GM23338 (cell line): ENCODE data around the gene SLC13A5. TPM values are rescaled to one million over a fixed set of nuclear protein-coding genes. Genes with fewer than 3 reads are reported as not detected.

Experiments
- ATAC-seq: fragments of 200-7000 bp; cut with Tn5 transposase; 3 replicates; pipeline ENCODE4 v1.9.1; 2020
- DNase-seq: peaks from one replicate; pipeline ENCODE4 v3.0.0-alpha.2; 2015; ENCODE audit warnings: low spot score
- H2AFZ ChIP-seq: fragments of 200-600 bp; sonication (generic); 2 replicates; pipeline ENCODE4 v1.8.0; 2016; ENCODE audit warnings: antibody characterized with exemption, mild to moderate bottlenecking, moderate library complexity
- H3F3A ChIP-seq: fragments of 200-600 bp; sonication (generic); replicated peaks from 2 replicates; pipeline ENCODE4 v1.8.0; 2017; ENCODE audit warnings: antibody characterized with exemption, mixed run types, low read depth
- H3K27ac ChIP-seq: fragments of 200-600 bp; sonication (generic); 2 replicates; pipeline ENCODE4 v1.6.1; 2016; ENCODE audit warnings: low read depth
- H3K27me3 ChIP-seq: fragments of 200-600 bp; sonication (generic); 2 replicates; pipeline ENCODE4 v1.8.0; 2016; ENCODE audit warnings: mild to moderate bottlenecking, mixed run types, moderate library complexity; ENCODE audit not compliant: insufficient read depth
- H3K36me3 ChIP-seq: fragments of 200-600 bp; sonication (generic); 2 replicates; pipeline ENCODE4 v1.8.0; 2016; ENCODE audit warnings: mild to moderate bottlenecking; ENCODE audit not compliant: insufficient read depth
- H3K4me1 ChIP-seq: fragments of 200-600 bp; sonication (generic); 2 replicates; pipeline ENCODE4 v1.8.0; 2016; ENCODE audit warnings: mild to moderate bottlenecking, moderate library complexity; ENCODE audit not compliant: insufficient read depth
- H3K4me2 ChIP-seq: fragments of 200-600 bp; sonication (generic); 2 replicates; pipeline ENCODE4 v1.7.1; 2017; ENCODE audit warnings: mixed run types
- H3K4me3 ChIP-seq: fragments of 200-600 bp; sonication (generic); 2 replicates; pipeline ENCODE4 v1.6.1; 2016; ENCODE audit warnings: mixed run types
- H3K79me2 ChIP-seq: fragments of 200-600 bp; sonication (generic); replicated peaks from 2 replicates; pipeline ENCODE4 v1.8.0; 2017; ENCODE audit warnings: mild to moderate bottlenecking; ENCODE audit not compliant: insufficient read depth
- H3K9me2 ChIP-seq: fragments of 200-600 bp; sonication (generic); 2 replicates; pipeline ENCODE4 v1.8.0; 2017; ENCODE audit not compliant: insufficient read depth
- H4K20me1 ChIP-seq: fragments of 200-600 bp; sonication (generic); replicated peaks from 2 replicates; pipeline ENCODE4 v1.8.0; 2017; ENCODE audit warnings: mild to moderate bottlenecking; ENCODE audit not compliant: insufficient read depth
- H3K27ac Mint-ChIP-seq: 2 replicates; pipeline ENCODE4 v1.8.0; 2020; ENCODE audit warnings: inconsistent platforms, mild to moderate bottlenecking, moderate library complexity, mixed read lengths
- H3K27me3 Mint-ChIP-seq: 3 replicates; pipeline ENCODE4 v1.8.0; 2022; ENCODE audit warnings: low read depth, mild to moderate bottlenecking, moderate library complexity, mixed read lengths, inconsistent platforms; ENCODE audit not compliant: insufficient read depth, poor library complexity
- H3K36me3 Mint-ChIP-seq: 3 replicates; pipeline ENCODE4 v1.8.0; 2021; ENCODE audit warnings: low read depth, mild to moderate bottlenecking, inconsistent platforms, moderate library complexity, mixed read lengths
- H3K4me1 Mint-ChIP-seq: 3 replicates; pipeline ENCODE4 v1.8.0; 2020; ENCODE audit warnings: mild to moderate bottlenecking, inconsistent platforms, mixed read lengths
- H3K4me3 Mint-ChIP-seq: 3 replicates; pipeline ENCODE4 v1.8.0; 2021; ENCODE audit warnings: moderate library complexity, mild to moderate bottlenecking, inconsistent platforms, mixed read lengths
- H3K9me3 Mint-ChIP-seq: 3 replicates; pipeline ENCODE4 v1.8.0; 2020; ENCODE audit warnings: moderate library complexity, mild to moderate bottlenecking, inconsistent platforms, mixed read lengths
- CREB1 ChIP-seq: fragments of 250-450 bp; sonication (Bioruptor Pico); IDR thresholded peaks from 2 replicates; pipeline ENCODE4 v1.5.0; 2020; ENCODE audit warnings: low read depth, mild to moderate bottlenecking, moderate library complexity
- EZH2 ChIP-seq: fragments of 200-600 bp; sonication (generic); IDR thresholded peaks from one replicate; pipeline ENCODE4 v1.8.0; 2017; ENCODE audit warnings: antibody characterized with exemption, mild to moderate bottlenecking, low read depth; ENCODE audit not compliant: unreplicated experiment
- EZH2phosphoT487 ChIP-seq: fragments of 200-600 bp; sonication (generic); IDR thresholded peaks from one replicate; pipeline ENCODE4 v1.8.1; 2018; ENCODE audit warnings: antibody characterized with exemption; ENCODE audit not compliant: unreplicated experiment
- JUNB ChIP-seq: IDR thresholded peaks from one replicate; pipeline ENCODE4 v1.6.1; 2016; ENCODE audit warnings: antibody characterized with exemption; ENCODE audit not compliant: unreplicated experiment
- NANOG ChIP-seq: IDR thresholded peaks from 2 replicates; pipeline ENCODE4 v1.6.1; 2016; ENCODE audit warnings: antibody characterized with exemption, borderline replicate concordance
- POLR2AphosphoS5 ChIP-seq: IDR thresholded peaks from 2 replicates; pipeline ENCODE4 v1.6.1; 2016; ENCODE audit warnings: antibody characterized with exemption, low read depth
- STAT1 ChIP-seq: IDR thresholded peaks from one replicate; pipeline ENCODE4 v1.6.1; 2016; ENCODE audit warnings: antibody characterized with exemption; ENCODE audit not compliant: unreplicated experiment
- ZNF114 ChIP-seq: fragments of 250-450 bp; sonication (Bioruptor Pico); IDR thresholded peaks from 2 replicates; pipeline ENCODE4 v1.5.0; 2020; ENCODE audit warnings: mild to moderate bottlenecking, moderate library complexity
- ZNF331 ChIP-seq: fragments of 250-450 bp; sonication (Bioruptor Pico); IDR thresholded peaks from 2 replicates; pipeline ENCODE4 v1.5.0; 2020; ENCODE audit warnings: low read depth, mild to moderate bottlenecking, moderate library complexity
- polyA plus RNA-seq: library from polyadenylated mRNA; unstranded; fragments of >200 nt; fragmentation: Nextera tagmentation; extraction: Ambion mirVana; gene quantifications from 2 replicates; pipeline ENCODE4 v1.2.1, GENCODE V29; 2016
- total RNA-seq: library from RNA; depleted of rRNA; stranded (reverse); fragments of >200 nt; shearing (Covaris generic); gene quantifications from 2 replicates; pipeline ENCODE4 v1.2.3, GENCODE V29; 2014
- TF ChIP-seq, protein P1 (sequence below), 2 experiments: fragments of 200-600 bp in 1 of 2; sonication (generic) in 1 of 2; conservative IDR thresholded peaks; 2 replicates each; pipeline versions ENCODE4 v1.5.1 to v1.6.1; 2016 to 2017; ENCODE audit warnings: antibody characterized with exemption in 2 of 2, low read depth in 2 of 2, mild to moderate bottlenecking in 2 of 2, moderate library complexity in 1 of 2
- TF ChIP-seq, protein P2 (sequence below): IDR thresholded peaks from 2 replicates; pipeline ENCODE4 v1.6.1; 2016; ENCODE audit warnings: antibody characterized with exemption
- TF ChIP-seq, protein P3 (sequence below): fragments of 250-450 bp; sonication (Bioruptor Pico); IDR thresholded peaks from 2 replicates; pipeline ENCODE4 v1.5.0; 2020; ENCODE audit warnings: mild to moderate bottlenecking, moderate library complexity

Gene SLC13A5
- total and polyA plus RNA-seq, 2 experiments from 2014 or later: 1.2 to 2.3 TPM

DNA sequence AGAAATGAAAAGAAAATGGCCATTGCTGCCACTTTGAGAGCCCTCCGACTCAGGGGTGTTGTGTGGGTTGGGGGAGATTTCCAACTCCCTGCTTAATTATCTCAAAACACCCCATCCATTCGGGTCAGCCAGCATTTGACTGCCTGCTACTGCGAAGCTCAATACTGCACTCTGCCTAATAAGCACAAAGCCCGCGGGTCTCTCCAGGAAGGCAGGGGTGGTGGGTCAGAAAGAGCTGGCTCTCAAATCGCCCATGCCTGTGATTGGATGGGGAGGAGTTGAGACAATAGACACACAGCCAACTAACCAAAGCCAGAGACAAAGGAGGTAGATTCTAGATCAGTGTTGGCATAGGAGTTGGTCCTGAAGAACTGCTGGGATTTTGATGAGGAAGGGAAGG, 40.4 kb upstream of the SLC13A5 start:
- H3K36me3 Mint-ChIP-seq: no peaks in the 10 kb centered on the region
- Histone ChIP-seq H3K4me1 (peaks cover 18% of the 10 kb centered on the region), H2AFZ (peak overlapping the region; percentile 89; the same call in 1 of the 2 replicates), H3F3A (no peaks in the 10 kb centered on the region), H3K4me2 (no peak overlapping the region), H3K9me2 (0 out of 2 replicates have a peak, but pooled peaks cover 6% of the 10 kb centered on the region), H3K36me3 (no peaks in the 10 kb centered on the region), H3K27me3 (no peaks in the 10 kb centered on the region), H4K20me1 (no peaks in the 10 kb centered on the region), H3K79me2 (no peaks in the 10 kb centered on the region), H3K4me3 (no peak overlapping the region), H3K27ac (0 out of 2 replicates have a peak overlapping the region, but pooled peaks have one; percentile 64)
- DNase-seq (no peak), ATAC-seq (peak; percentile 53)
- peaks cover 9% of the 10 kb centered on the region for H3K9me3 Mint-ChIP-seq
- H3K4me1 Mint-ChIP-seq: peaks cover 24% of the 10 kb centered on the region
- peaks cover 11% of the 10 kb centered on the region for H3K27me3 Mint-ChIP-seq
- H3K4me3 Mint-ChIP-seq: no peak overlapping the region; the same call in 2 of the 3 replicates
- no peak overlapping the region for H3K27ac Mint-ChIP-seq
- TF ChIP-seq, protein P1, sequence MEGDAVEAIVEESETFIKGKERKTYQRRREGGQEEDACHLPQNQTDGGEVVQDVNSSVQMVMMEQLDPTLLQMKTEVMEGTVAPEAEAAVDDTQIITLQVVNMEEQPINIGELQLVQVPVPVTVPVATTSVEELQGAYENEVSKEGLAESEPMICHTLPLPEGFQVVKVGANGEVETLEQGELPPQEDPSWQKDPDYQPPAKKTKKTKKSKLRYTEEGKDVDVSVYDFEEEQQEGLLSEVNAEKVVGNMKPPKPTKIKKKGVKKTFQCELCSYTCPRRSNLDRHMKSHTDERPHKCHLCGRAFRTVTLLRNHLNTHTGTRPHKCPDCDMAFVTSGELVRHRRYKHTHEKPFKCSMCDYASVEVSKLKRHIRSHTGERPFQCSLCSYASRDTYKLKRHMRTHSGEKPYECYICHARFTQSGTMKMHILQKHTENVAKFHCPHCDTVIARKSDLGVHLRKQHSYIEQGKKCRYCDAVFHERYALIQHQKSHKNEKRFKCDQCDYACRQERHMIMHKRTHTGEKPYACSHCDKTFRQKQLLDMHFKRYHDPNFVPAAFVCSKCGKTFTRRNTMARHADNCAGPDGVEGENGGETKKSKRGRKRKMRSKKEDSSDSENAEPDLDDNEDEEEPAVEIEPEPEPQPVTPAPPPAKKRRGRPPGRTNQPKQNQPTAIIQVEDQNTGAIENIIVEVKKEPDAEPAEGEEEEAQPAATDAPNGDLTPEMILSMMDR (conservative IDR thresholded peaks at IDR 0.05; ENCODE audit: low read depth in 2 of 2): no peak
- TF ChIP-seq JUNB: no peak
- no peak for TF ChIP-seq ZNF114 (CRISPR knock-in tag)
- no peak for TF ChIP-seq STAT1
- no peak for TF ChIP-seq CREB1 (CRISPR knock-in tag)
- TF ChIP-seq, protein P2, sequence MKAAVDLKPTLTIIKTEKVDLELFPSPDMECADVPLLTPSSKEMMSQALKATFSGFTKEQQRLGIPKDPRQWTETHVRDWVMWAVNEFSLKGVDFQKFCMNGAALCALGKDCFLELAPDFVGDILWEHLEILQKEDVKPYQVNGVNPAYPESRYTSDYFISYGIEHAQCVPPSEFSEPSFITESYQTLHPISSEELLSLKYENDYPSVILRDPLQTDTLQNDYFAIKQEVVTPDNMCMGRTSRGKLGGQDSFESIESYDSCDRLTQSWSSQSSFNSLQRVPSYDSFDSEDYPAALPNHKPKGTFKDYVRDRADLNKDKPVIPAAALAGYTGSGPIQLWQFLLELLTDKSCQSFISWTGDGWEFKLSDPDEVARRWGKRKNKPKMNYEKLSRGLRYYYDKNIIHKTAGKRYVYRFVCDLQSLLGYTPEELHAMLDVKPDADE: no peak
- no peak for TF ChIP-seq NANOG
- TF ChIP-seq, protein P3, sequence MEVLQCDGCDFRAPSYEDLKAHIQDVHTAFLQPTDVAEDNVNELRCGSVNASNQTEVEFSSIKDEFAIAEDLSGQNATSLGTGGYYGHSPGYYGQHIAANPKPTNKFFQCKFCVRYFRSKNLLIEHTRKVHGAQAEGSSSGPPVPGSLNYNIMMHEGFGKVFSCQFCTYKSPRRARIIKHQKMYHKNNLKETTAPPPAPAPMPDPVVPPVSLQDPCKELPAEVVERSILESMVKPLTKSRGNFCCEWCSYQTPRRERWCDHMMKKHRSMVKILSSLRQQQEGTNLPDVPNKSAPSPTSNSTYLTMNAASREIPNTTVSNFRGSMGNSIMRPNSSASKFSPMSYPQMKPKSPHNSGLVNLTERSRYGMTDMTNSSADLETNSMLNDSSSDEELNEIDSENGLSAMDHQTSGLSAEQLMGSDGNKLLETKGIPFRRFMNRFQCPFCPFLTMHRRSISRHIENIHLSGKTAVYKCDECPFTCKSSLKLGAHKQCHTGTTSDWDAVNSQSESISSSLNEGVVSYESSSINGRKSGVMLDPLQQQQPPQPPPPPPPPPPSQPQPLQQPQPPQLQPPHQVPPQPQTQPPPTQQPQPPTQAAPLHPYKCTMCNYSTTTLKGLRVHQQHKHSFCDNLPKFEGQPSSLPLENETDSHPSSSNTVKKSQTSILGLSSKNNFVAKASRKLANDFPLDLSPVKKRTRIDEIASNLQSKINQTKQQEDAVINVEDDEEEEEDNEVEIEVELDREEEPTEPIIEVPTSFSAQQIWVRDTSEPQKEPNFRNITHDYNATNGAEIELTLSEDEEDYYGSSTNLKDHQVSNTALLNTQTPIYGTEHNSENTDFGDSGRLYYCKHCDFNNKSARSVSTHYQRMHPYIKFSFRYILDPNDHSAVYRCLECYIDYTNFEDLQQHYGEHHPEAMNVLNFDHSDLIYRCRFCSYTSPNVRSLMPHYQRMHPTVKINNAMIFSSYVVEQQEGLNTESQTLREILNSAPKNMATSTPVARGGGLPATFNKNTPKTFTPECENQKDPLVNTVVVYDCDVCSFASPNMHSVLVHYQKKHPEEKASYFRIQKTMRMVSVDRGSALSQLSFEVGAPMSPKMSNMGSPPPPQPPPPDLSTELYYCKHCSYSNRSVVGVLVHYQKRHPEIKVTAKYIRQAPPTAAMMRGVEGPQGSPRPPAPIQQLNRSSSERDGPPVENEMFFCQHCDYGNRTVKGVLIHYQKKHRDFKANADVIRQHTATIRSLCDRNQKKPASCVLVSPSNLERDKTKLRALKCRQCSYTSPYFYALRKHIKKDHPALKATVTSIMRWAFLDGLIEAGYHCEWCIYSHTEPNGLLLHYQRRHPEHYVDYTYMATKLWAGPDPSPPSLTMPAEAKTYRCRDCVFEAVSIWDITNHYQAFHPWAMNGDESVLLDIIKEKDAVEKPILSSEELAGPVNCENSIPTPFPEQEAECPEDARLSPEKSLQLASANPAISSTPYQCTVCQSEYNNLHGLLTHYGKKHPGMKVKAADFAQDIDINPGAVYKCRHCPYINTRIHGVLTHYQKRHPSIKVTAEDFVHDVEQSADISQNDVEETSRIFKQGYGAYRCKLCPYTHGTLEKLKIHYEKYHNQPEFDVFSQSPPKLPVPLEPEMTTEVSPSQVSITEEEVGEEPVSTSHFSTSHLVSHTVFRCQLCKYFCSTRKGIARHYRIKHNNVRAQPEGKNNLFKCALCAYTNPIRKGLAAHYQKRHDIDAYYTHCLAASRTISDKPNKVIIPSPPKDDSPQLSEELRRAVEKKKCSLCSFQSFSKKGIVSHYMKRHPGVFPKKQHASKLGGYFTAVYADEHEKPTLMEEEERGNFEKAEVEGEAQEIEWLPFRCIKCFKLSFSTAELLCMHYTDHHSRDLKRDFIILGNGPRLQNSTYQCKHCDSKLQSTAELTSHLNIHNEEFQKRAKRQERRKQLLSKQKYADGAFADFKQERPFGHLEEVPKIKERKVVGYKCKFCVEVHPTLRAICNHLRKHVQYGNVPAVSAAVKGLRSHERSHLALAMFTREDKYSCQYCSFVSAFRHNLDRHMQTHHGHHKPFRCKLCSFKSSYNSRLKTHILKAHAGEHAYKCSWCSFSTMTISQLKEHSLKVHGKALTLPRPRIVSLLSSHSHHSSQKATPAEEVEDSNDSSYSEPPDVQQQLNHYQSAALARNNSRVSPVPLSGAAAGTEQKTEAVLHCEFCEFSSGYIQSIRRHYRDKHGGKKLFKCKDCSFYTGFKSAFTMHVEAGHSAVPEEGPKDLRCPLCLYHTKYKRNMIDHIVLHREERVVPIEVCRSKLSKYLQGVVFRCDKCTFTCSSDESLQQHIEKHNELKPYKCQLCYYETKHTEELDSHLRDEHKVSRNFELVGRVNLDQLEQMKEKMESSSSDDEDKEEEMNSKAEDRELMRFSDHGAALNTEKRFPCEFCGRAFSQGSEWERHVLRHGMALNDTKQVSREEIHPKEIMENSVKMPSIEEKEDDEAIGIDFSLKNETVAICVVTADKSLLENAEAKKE (CRISPR knock-in tag): no peak
- no peak for TF ChIP-seq EZH2phosphoT487
- no peak for TF ChIP-seq POLR2AphosphoS5
- TF ChIP-seq EZH2: no peak
- TF ChIP-seq ZNF331 (CRISPR knock-in tag): no peak
